Measurements from ENCODE around the gene PSAP.
A peak's percentile ranks its signal among the peaks of the same experiment; 100 is the strongest.
"Not testable (repeated sequence)": the region's sequence is repeated elsewhere in the genome, so short reads cannot be mapped to it uniquely, and the experiment has no call there.

The PSAP gene
- 6,760 to 10,305 (median 8,340) reads per million in 17 experiments for total RNA-seq

DNA sequence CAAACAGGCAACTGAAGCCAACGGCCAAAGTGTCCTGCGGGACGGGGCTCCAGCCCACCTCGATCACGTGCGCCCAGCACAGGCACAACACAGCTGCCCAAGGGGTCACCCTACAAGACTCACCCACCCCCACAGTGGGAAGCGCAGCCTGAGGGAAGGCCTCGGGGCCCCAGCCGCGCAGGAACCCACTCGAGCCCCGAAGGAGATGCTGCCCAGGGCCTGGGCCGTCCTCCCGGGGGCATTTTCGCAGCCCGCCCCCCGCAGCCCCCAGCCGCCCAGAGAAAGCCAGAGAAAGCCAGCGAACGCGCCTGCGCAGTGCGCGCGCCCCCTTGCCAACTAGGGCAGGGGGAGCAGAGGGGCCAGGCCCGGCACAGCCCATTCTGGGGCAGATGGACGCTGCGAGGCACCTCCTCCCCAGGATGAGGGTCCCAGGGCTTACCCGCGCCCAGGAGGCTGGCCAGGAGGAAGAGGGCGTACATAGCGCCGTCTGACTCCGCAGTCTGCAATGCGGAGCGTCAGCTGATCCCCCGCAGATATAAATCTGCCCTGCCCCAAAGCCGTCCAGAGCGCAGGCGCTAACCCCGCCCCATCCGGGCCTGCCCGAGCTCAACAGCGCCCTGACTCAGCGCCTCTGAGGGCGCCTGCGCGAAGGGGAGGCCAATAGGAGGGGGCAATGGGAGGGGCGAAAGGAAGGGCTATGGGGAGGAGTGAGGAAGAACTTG lies at the start of gene PSAP:
PSAP (minus strand) TSS at position 509 of the 722 bp plus-strand sequence; CDS start at position 479, 30 bp downstream.
- peak; percentile 99 to 100 (median 100) for DNase-seq

DNA sequence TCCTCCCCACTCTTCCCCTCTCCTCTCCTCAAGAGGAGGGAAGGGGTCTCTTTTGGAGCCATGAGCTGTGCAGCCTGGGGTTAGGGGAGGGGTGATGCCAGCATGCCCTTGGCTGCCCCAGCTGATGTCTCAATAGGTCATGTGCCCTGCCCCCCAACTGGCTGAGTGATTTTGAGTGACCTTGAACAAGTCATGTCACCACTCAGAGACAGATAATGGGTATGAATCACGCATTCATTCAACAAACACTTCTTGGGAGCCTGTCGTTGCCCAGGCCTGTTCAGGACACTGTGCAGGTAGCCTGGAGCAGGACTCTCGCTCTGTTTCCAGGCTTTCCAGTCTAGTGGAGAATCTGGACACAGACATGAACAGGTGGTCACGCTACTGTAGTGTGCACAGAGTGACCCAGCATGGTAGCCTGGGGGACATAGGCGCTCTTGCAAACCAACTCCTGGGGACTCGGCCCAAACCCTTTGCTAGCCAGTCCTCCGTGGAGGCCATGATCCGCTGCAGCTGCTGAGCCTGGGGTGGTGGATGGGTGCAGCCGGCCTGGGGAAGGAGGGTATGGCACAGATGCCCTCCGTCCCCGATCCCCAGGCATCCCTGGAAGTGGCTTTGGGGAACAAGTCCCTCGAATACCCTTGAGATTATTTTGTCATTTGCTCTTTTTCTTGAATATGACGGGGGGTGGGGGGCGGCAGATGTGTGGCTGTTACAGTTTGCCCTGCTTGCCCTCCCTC lies 49.6 kb upstream of the PSAP start:
- DNase-seq: no peak

DNA sequence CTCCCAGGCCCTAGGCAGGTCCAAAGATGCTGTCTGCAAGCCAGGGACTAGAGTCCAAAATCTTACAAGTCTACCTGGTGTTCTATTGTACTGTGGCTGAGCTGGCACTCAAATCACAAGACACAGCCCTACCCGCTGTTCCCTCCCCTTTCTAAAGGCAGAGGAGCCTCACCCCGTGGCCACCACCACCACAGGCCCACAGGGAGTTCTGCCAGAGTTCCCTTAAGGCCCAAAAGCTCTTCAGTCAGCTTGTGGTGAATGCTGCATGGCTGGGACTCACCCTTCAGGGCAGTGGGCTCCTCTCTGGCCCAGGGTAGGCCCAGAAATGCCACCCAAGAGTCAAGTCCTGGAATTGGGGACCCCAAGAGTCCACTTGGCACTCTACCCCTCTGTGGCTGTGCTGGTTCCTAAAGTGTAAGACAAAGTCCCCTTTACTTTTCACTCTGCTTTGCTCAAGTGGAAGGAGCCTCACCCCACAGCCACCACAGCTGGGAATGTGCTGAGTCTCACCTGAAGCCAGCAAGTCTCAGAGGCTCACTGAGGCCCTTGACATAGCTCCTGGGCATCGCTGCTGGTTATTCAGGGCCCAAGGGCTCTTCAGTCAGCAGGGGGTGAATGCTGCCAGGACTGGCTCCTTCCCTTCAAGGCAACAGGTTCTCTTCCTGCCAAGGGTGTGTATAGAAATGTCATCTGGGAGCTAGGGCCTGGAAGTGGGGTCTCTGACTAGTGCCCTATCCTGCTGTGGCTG lies 48.8 kb upstream of the PSAP start:
- DNase-seq: no peak

DNA sequence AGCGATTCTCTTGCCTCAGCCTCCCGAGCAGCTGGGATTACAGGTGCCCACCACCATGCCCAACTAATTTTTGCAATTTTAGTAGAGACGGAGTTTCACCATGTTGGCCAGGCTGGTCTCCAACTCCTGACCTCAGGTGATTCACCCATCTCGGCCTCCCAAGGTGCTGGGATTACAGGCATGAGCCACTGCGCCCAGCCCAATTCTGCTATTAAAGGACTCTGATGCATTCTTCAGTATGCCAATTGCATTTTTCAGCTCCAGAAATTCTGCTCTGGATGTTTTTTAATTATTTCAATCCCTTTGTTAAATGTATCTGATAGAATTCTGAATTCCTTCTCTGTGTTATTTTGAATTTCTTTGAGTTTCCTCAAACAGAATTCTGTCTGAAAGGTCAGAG lies 47.3 kb upstream of the PSAP start:
- DNase-seq: not testable (repeated sequence)

DNA sequence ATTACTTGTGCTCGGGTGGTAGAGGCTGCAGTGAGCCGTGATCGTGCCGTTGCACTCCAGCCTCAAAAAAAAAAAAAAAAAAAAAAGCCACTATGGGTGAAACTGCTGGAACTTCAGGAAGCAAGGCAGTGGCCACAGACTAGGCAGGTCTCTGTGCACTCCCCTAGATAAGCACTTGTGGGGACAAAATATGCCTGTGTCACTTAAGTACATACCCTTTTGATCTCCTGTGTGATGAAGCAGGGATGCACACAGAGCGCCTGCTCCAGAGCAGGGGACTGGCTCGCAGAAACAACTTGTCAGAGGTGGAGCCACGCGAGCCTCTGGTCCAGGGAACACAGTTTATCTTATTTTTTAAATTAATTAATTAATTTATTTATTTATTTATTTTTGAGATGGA lies 42.9 kb upstream of the PSAP start:
- DNase-seq: peak in 1 of 4 experiments; percentile 25

DNA sequence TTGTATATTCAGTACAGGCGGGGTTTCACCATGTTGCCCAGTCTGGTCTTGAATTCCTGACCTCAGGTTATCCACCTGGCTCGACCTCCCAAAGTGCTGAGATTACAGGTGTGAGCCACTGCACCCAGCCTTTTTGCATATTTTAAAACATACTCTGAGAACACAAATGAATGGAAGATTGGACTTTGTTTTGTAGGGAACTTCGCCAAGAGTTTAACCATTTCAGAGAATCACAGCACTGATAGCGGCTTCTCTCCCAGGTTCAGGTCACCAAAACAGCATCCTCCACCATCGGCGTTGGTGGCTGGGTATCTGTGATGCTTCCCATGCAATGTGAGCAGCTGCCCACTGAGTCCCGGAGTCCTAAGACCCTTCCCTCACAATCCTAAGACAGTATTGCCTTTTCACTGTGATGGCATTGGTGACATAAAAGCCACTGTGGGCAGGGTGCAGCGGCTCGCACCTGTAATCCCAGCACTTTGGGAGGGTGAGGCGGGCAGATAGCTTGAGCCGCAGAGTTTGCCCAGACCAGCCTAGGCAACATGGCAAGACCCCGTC lies 42.3 kb upstream of the PSAP start:
- no peak for DNase-seq

DNA sequence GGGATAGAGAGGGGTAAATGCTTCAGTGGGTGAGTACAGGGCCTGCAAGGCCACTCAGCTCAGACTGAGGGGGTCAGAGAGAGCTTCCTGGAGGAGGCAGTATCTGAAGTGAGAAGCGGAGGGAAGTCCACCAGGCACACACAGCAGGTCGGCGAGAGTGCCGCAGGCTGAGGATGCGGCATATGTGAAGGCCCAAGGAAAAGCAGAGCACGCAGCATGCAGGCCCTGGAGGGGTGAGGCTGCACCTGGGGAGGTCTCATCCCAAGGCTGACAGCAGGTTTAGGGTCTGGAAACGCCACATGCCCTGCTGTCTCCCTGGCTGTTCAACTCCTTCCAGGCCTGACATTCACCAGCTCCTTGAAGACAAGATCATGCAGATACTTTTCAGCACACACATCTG lies 40.4 kb upstream of the PSAP start:
- no peak for DNase-seq

DNA sequence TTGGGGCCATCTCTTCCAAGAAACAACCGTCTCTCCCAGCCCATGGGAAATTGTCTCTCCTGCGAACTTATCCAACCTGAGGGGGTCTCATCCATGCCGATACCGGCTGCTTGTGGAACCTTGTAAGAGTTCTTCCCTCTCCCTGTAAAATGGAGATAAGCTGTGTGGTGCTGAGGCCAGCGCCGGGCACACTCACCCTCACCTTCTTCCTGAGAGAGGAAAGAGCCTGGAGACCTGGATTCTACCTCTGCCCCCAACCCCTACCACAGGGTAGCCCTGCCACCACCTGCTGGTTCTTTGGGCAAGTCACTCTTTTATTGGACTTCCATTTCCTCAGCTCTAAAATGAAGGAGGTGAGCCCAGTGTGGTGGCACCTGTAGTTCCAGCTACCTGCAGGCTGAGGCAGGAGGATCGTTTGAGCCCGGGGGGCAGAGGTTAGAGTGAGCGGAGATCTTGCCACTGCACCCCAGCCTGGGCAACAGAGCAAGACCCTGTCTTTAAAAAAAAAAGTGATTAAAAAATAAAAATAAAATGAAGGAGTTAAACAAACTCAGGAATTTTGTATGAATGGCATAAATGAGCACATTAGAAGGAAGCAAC lies 38.4 kb upstream of the PSAP start:
- peak in 1 of 4 experiments; percentile 48 for DNase-seq

DNA sequence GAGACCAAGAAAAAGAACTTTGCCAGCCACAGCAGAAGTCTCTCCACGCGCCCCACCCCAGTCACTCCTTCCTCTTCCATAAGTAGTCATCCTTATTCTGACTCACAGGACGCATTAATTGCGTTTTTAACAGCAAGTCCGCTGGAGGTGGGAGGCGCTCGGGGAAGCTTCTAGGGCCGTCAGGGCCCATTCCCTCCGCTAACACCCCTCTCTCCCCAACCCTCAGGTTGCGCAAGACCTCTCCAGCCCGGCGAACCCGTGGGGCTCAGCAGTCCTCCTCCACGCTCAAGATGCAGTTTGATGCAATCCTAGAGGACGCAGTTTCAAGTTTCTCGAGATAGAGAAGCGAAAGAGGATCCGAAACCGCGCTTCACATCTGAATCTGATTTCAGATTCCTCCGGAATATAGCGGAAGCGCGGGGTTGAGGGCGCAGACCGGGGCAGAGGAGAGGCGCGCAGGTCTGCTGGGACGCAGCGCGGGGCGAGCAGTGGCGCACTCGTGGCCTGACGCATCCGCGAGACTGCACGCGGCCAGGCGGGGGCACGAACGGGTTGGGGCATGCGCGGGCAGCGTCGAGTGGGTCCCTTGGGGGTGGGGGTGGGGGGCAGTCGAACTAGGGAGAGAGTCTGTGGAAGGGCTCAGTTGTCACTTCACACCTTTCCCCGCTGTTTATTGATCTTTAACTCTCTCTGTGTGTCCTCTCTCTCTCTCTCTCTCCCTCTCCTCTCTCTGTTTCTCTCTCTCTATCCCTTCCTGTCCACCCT lies 37.8 kb upstream of the PSAP start:
- peak; percentile 99 to 100 (median 100) for DNase-seq

DNA sequence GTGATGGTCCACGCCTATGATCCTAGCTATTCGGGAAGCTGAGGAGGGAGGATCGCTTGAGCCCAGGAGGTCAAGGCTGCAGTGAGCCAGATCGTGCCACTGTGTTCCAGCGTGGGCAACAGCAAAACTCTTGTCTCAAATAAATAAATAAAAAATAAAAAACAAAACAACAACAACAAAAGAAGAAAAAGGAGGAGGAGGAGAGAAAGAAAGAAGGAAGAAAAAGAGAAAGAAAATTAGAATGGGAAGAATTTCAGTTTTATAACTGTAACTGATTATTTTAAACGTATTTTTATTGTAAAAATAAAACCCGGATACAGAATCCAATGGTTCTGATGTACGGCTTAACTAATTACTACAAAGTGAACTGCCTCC lies 37.2 kb upstream of the PSAP start:
- DNase-seq: no peak

DNA sequence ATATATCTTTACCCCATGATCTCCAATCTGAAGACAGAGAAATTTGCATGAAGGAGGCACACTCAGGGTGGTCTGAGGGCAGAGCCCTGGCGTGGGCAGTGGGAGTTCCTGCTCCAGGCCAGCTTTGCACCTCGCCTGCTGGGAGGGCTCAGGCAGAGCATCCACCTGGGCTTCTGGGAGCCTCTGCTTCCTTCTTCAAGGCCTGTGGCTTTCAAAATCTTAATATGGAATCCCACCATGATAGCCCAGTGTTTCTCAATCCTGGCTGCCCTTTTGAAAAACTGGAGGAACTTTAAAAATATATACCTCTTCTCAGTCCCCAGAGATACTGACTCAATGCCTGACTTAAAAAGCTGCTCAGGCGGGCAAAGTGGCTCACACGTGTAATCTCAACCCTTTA lies 36.7 kb upstream of the PSAP start:
- peak; percentile 79 to 89 (median 84) for DNase-seq

DNA sequence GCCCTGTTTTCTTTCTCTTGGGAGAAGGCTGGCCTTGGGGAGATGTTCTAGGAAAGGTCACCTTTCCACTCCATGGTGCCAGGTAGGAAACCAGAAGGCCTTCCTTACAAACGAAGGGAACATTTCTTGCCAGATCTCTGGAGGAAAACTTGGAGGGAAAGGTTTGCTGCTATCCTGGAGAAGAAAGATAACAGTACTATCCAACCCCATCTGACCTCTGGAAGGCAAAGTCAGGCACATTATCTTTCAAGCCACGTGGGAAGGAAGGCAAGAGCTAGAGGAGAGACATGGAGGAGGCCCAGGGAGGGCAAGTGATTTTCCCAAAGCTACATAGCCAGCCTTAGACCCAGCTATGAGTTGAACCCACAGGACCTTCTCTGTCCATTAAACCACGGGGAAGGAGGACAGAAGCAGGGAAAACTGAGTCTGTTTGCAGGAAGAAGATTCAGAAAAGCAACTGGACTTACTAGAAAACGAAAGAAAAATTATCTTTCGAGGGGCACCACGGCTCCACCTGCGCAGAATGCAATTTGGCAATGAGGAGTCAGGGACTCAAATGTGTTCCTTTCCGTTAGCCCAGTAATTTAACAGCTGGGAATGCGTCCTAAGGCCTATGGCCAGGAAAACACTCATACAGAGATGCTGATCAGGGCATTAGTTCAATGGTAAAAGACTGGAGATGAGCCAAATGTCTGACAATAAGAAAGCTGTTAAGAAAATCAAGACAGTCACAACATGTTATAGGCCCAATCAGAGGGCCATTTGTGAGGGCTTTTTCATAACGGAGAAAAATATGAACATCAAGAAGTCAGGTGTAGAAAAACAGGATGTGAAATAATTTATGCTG lies 32.0 kb upstream of the PSAP start:
- no peak for DNase-seq

DNA sequence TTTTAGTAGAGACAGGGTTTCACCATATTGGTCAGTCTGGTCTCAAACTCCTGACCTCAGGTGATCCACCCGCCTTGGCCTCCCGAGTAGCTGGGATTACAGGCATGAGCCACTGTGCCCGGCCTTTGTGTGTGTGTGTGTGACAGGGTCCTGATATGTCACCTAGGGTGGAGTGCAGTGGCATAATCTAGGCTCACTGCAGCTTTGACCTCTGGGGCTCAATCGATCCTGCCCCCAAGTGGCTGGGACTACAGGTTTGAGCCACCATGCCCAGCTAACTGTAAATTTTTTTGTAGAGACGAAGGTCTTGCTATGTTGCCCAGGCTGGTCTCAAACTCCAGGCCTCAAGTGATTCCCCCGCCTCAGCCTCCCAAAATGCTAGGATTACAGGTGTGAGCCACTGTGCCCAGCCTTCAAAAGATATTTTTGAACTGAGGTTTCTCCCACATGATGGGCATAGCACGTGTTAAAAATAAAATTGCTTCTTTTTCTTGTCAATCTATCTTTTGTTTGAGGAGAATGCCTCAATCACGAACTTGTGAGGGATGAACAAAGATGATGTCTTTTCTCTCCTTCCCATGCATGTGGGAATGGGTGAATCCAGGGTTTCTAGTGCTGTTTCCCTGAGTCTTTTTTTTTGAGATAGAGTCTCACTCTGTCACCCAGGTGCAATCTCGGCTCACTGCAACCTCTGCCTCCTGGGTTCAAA lies 30.8 kb upstream of the PSAP start:
- no peak for DNase-seq

DNA sequence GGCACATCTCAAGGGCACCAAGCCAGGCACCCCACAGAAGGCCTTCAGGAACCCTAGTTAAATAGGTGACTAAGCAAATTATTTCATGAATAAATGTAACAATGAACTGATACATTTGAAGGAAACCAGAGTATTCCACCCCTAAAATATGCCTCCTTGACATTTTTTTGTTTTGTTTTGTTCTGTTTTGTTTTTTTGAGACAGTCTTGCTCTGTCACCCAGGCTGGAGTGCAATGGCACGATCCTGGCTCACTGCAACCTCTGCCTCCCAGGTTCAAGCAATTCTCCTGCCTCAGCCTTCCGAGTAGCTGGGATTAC lies 30.2 kb upstream of the PSAP start:
- not testable (repeated sequence) for DNase-seq

DNA sequence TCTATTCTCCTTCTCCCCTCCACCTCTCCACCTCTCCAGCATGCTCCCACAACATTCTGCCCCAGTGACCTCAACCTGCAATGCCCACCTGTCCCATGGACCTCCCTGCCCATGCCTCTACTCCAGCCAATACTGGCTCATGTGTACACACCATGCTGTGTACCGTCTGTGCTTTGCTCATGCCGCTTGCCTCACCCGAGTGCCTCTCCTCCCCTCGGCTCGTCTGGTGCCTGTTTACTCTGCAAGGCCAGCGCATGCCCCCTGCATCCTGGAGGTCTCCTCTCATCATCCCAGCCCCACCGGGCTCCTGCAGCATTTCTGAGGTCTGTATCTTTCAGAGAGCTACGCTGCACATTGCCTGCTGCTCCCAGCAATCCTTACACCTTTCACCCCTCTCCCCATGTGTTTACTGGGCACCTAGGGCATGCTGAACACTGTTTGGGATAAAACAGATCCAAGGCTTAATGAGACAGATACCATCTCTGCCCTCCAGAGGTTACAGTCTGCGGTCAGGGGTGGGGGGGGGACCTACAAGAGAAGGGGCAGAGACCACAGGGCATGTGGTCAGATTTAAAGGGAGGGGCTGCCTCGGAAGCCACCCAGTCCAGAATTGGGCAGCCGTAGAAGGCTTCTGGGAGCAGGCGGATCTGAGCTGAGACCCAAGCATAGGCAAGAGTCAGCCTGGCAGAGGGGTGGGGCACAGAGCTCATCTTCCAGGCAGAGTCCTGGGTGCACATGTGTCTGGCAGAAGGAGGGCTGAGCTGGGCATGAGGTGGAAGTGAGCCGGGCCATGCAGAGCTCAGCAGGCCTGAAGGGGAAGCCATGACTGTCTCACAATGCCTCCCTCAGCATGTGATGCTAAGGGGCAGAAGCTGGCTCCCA lies 29.6 kb upstream of the PSAP start:
- DNase-seq: peak; percentile 84 to 93 (median 92)

DNA sequence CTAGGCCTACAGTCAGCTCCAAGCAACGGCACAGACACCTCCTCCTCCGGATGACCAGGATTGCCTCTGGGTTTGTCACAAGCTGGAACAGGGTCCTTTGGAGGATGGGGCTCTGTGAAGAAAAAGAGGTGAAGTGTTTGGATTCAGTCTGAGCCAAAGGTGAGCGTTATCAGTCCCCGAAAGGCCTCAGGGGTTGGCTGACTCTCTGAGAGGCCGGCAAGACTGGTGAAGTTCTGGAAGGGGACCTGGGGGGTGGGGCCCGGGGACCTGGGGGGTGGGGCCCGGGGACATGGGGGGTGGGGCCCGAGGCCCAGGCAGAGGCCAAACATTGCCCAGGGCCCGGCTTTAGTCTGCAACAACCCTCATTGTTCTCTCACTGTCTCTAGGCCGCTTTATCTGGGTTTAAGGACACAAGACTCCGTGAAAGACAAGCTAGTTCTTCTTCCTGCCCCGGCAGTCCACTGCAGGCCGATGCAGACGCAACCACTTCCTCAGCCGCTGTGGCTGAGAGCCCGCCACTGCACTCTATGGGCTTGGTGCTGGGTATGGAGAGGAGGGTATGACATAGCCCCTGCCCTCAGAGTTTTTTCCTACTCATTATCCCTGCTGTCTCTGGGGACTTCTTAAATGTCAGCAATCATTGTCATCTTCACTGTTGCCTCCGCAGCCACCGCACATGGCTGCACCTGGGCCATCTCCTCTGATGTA lies 27.4 kb upstream of the PSAP start:
- DNase-seq: peak; percentile 69 to 85 (median 82)

DNA sequence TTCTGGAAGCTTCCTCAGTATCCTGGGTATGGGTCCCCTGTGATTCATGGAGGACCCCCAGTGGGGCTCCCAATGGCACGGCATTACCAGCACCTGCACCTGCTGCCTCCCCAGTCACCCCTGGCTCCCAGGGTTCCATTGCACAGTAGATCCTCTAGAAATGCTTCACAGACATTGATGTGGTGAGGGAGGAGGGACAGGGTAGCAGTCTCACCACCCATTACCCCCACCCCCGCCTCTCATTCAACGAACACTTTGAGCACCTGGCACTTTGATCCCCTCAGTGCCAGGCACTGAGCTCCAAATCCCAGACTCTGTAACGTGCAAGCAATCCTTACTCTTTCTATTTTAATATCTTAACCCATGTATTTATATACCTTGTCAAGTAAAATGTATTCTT lies 26.8 kb upstream of the PSAP start:
- DNase-seq: no peak

DNA sequence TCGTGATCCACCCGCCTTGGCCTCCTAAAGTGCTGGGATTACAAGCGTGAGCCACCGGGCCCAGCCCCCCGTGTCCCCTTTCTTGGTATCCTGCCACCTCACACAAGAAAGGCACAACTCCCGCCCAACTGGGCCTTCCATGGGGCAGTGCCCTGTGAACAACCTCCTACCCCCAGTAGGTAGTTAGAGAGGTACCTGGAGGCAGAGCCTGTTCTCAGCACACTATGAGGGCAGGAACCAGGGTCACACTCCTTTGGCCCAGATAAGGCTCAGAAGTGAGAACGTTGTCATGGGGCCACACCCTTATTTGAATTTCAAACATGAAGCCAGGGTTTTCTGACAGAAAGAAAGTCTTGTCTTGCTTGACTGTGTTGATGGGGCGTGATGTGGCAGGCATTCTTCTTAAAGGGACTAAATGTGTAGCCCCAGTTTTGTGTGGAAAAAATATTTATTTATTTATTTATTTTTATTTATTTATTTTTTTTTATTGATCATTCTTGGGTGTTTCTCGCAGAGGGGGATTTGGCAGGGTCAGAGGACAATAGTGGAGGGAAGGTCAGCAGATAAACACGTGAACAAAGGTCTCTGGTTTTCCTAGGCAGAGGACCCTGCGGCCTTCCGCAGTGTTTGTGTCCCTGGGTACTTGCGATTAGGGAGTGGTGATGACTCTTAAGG lies 23.8 kb upstream of the PSAP start:
- DNase-seq: not testable (repeated sequence)

Data from suppressor macrophage (primary cell).